GM21447 (cell line): ENCODE data around the gene ITGA6.

Experiments used
- ATAC-seq: cut with Tn5 transposase; IDR thresholded peaks from one replicate; pipeline ENCODE4 v1.9.1; 2021; ENCODE audit not compliant: unreplicated experiment

The ITGA6 gene

DNA sequence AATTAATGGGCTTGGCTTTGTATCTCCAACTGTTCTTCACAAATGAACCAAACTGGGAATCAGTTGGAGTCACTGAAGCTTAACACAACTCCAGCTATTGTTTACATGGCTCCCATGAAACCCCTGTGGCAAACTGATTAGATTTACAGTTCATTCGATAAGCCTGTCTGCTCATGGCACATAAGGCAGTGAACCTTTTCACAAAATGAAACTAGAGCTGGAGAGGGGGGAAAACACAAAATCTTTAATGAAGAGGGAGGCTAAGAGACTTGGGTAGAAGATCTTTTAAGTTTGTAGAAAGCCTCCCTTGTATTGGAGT is 11.6 kb upstream of the ITGA6 start:
- no peak for ATAC-seq

DNA sequence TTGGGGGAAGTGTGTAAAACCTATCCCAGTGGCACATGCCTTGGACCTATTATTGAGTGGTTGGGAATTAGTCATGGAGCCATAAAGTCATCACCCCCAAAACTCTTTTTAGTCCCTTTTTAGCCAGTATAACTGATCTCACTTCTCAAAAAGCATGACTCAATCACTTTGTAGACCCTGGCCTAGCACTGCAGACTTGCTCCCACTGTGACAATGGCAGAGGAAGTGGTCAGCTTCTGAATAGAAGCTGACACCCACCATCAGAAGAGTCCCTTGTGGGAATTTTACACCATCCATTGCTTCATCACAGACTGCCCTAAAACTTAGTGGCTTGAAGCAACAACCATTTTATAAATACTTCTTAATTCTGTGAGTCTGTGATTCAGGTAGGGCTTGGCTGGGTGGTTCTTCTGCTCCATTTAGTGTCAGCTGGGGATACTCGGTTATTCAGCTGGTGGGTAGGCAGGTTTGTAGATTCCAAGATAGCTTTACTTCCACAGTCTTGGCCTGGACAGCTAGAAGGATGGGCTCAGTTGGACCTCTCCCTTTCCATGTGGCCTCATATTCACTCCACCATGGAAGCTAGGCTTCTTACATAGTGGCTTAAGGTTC is 10.8 kb upstream of the ITGA6 start:
- no peak for ATAC-seq

DNA sequence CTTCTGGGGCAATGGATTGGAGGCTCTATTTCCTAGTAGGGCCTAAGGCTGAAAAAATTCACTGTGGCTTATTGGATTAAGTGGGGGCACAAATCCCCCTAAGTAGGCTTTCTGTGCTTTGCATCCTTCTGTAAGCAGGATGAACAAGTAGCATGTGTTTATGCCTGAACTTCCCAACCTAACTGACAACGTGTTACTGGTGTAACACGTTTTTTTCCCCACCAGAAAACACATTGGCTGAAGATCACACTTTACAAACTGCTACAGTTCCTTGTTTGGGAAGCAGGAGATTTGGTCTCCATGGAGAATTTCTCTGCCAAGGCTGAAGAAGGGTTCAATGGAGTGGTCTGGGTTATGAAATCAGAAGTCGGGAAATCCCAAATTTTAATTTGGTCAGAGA is 7.2 kb upstream of the ITGA6 start:
- ATAC-seq, result no peak

DNA sequence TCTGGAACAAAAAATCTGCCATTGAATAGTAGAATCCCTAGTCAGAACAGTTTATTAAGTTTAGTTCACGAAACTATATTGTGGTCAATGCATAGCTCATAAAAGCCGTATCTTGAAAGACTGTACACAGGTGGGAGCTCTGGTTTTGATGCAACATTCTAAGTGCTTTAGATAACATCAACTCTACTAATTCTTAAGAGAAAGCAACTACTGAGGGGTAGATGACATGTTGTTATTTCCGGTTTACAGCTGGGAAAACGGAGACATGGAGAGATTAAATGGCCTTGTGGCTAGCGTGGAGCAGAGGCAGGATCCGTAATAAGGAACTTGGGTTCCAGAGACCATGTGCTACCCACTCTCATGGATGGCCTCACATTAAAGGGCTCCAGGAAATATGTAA is 4.2 kb upstream of the ITGA6 start:
- no peak for ATAC-seq

DNA sequence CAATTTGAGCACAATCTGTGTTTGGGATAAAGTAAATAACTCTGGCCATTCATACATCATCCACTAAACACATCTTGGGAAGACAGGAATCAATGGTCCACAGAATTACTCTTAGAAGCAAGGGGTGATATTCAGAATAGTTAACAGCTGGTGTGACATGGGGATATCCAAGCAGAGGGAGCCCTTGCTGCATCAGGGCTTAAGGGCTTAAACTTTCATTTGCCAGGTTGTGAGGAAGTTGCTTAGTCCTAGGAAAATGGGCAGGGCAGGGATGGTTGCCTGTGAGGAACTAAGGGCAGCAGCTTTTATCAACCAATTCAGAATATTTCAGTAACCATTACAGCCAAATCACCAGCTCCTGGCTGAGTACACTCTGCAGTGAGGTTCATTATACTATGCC is 2.0 kb upstream of the ITGA6 start:
- no peak for ATAC-seq

DNA sequence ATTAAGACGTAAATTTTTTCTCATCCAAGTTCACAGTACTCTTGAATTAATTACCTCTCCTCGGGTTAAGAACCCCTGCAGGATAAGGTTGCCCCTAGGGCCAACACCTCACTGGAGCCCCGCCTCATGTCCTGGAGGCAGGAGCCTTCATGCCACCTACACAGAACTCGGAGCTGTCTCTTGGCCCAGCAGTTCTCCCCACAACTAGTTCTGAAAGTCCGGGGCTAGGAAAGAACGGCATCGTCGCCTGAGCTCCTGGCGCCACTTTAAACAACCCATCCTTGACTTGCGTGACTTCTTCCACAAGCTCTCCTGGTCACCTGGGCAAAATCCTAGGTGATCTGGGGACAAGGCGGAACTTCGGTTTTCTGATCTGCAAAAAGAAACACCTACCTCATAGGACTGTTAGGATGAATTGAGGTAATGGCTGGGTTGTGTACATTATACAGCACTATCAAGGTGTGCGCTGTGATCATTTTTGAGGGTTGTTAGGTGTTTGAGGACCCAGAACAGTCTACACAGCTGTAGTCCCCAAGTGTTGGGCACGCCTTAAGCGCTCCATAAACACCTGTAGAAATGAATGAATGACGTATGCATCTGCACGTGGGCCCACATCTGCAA is 641 bp upstream of the ITGA6 start:
- ATAC-seq, result no peak

DNA sequence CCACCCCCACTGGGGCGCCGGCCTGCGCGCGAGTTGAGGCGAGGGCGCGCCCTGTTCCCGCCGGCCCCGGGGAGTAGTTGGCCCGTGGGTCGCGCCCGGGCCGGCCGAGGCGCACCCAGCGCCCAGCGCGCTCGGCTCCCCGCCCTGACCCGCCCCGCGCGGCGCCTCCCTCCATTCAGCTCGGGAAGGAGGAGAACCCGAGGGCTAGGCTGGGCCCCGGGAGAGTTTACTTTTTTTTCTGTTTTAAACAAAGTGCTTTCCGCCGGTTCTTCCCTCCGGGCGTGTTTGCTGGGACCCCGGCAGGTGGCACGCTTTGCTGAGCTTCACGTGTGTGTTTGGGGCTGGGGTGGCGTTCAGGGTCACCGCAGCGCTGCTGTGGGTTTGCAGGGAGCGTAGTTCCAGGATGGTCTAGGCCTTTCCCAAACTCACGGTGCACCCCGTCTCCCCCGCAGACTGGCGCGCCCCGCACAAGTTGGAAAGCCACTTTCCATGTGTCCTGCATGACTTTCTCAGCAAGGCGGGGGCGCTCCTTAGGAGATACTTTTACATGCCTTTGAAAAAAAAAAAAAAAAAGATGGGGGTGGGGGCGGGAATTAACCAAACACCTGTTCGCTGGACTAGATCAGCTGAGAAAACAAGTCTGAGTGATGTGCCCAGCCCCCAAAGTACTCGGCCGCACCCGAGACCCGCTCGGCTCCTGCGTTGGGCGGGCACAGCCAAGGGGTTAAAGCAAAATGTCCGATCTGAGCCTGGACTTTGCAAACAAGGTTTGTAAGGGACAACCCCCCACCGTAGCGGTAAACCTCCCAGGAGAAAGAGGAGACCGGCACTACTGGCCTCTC is 825 bp downstream of the ITGA6 start:
- ATAC-seq, result no peak

DNA sequence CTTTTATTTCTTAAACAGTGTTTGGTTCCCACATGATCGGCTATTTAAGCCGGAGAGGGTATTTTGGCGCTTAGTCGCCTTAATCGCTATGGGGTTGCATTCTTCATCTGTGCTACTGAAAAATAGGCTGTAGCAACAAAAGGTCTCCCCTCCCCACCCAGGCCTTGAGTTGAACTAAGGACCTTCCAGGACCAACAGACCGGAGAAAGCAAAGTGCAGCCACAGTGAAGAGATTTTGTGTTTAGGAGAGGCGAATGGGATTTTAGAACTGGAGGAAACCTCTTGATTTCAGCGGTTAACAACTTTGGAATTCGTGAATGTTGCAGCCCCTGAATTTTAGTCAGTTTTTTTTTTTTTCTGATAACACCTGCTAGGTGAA is 1.4 kb downstream of the ITGA6 start:
- no peak for ATAC-seq

DNA sequence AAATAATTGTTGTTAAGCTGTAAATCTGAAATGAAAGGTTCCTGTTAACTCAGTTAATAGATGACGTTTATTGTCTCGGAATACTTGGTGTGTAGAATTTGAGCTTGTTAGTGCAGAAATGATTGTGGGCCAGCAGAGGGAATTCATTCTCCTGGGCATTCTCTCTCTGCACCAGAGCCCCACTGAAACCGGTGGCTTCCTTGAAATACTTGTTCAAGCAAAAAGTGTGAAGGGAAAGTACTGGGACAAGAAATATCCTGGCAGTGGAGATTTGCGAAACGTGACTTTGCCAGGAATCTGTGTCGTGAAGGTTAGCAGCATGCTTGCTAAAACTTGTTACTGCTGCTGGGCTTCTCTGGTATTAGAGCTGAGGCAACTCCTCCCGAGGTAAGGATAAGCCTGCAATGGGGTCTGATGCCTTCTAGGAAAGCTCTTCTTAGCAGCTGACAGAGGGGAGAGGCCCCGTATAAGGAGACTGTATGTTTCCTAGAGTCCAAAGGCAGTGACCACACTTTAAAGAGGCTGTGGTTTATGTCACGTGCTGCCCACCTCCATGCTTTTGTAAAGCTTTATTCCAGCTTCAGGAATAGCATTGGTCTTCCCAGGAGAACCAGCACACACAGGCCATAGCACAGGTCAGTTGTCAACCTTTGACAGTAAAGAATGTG is 2.0 kb downstream of the ITGA6 start:
- ATAC-seq, result no peak

DNA sequence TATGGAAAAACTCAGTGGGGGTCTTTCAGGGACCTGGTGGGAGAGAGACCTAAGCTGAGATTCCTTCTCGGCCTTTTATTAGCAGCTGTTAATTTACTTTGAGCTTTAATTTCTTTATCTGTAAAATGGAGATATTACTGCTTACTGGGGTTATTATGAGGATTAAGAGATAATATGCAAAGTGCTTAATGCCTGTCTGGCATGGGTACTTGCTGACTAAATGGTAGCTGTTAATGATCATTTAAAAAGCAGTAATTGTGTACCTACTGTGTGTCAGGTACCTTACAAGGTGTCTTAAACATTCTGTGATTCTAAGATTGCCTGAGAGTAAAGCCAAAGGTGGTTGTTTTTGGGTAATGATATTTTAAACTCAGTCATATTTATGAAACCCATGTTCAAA is 2.6 kb downstream of the ITGA6 start:
- ATAC-seq, result no peak

DNA sequence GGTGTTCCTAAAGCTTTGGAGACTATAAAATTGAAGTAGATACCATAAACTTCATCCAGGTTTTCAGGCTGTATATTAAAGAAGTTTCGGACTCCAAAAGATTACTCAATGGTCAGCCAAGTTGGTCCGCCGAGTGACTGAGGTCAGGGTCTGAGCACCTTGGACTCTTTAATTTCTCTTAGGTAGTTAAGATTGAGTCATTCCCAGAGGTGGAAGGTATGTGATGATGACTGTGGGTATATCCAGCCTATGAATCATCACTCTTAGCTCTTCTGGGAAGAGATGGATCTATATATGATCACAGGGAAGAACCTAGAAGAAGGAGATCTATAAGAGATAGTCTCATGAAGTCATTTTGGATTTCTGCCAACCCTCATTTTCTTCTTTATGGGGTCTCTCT is 3.3 kb downstream of the ITGA6 start:
- no peak for ATAC-seq

DNA sequence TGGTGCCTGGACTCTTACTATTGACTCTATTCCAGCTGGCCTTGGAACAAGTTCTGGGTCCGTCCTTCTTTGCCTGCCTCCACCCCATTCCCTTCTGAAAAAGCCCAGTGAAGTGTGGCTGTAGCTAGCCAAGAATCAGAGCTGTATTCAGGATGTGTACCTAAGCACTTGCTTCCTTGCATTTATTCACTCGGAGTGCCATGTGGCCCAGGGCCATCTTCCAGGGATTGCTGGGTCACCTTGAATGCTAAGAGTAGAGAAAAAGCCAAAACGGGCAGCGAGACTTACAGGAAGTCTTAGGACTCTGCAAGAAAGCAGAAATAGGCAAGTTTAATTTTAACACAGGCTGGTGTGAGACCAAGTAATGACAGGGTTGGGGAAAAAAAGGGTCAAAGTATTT is 4.1 kb downstream of the ITGA6 start:
- ATAC-seq, result no peak

DNA sequence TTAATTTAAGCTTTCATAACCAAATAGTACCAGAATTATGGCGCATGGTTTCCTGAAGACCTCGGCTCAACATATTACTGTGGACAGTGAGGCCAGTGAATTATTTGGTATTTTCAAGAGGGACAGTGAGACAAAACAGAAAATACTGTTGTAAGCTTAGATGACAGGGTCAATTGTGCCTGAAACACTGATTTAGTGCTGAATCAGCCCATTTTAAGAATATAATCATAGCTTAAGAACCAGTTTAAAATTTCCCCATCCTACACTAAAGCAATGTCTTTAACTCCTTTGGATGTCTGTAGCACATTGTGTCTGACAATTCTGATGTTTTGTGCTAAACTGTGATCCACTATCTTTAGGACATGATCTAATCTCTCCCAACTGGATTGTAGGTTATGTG is 4.6 kb downstream of the ITGA6 start:
- no peak for ATAC-seq

DNA sequence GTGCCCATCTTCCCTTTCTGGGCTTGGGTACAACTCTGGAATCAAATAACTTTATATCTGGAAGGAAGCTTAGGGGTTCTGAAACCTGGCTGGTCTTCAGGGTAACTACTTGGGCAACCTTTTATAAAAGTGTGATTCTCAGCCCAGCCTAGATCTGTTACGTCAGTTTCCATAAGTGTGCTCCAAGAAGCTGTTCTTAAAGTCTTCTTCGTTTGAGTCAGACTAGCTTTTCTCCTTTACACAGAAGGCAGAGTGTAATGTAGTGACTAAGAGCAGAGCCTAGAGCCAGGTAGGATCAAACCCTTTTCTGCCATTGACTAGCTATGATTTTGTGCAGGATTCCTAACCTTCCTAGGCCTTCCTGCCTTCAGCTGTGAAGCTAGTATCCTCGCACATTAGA is 5.8 kb downstream of the ITGA6 start:
- ATAC-seq, result no peak

DNA sequence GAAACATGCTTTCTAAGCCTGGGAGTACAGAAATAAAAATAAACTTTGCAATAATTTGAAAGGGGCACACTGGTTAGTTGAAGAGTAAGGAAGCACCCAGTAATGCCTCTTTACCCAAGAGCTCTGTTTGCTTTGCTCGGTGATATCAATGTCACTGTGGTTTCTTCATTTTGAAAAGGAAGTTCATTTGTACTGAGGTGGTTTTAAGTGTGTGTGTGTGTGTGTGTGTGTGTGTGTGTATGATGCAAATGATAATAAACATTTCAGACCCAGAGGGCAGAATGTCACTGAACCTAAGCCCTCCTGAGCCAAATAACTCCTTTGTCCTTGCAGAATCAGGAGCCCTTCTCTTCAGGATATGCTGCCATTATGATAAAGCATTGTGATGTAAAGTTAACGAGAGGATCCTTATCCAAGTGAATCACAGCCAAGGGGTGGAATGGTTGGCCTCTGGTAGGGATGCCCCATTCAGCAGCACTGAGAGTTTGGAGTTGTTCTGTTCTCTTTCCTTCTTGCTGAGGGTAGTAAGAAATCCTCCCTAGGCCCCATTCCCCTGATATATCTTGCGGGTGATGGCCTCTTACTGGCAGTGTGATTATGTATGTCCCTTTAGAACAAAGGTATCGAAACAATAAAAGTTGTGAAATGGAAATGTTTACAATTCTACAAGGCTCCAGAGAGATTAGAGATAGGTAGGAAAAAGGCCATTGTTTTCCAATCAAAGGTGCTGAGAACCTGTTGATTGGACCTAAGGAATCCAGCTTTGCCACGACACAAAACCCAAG is 7.6 kb downstream of the ITGA6 start:
- ATAC-seq, result no peak

DNA sequence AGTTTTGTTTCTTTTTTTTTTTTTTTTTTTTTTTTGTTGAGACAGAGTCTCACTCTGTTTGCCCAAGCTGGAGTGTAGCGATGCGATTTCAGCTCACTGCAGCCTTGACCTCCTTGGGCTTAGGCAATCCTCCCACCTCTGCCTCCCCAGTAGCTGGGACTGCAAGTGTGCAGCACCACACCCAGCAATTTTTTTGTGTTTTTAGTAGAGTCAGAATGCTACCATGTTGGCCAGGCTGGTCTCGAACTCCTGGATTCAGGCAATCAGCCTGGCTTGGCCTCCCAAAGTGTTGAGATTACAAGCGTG is 8.2 kb downstream of the ITGA6 start:
- no peak for ATAC-seq

DNA sequence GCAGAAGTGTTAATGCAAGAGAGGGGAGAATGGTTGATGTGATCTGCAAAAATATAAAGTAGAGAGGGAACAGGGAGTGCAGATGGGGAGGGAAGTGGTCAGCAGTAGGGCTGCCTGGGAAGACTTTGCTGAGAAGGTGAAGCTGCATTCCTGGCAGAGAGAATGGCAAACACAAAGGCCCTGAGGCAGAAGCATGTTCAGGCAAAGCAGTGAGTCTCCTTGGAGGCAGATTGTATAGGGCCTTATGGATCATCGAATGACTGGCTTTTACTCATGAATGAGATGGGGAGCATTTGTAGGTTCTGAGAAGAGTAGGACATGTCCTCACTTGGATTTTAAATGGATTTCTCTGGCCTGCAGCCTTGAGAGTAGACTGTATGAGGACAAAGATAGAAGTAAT is 9.5 kb downstream of the ITGA6 start:
- ATAC-seq, result no peak

DNA sequence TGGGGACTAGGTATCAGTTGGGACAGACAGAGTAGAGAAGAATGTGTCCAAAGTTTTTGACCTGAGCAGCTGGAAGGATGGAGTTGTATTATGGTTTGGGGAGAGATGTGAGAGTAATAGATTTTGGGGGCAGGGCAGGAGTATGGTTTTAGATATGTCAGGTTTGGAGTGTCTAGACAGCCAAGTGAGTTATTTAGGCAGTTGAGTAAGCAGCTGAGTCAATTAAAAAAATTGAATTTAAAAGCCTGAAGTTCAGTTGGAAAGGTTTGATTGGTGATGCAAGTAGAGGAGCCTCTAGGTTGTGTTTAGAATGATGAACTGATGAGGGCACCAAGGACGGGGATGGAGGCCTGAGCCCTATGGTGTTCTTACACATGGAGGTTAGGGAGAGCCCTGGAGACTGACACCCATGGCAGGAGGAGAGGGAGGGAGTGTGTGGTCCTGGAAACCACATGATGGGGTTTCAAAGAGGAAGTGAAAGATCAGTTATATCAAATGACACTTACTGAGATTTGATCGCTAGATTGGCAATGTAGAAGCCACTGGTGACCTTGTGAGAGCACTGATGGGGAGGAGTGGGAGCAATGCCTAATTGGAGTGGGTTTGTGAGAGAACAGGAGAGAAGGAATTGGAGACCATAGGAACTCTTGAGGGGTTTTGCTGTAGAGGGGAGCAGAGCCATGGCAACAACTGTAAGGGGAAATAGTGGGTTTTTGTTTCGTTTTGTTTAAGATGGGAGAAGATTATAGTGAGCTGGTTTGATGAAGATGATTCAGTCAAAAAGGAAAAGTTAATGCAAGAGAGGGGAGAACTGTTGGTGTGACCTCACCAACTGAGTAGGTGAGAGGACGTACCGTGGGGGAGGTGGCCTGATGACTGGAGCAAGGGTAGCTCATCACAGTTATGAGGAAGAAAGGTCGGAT is 10.3 kb downstream of the ITGA6 start:
- peak; percentile 66 for ATAC-seq

DNA sequence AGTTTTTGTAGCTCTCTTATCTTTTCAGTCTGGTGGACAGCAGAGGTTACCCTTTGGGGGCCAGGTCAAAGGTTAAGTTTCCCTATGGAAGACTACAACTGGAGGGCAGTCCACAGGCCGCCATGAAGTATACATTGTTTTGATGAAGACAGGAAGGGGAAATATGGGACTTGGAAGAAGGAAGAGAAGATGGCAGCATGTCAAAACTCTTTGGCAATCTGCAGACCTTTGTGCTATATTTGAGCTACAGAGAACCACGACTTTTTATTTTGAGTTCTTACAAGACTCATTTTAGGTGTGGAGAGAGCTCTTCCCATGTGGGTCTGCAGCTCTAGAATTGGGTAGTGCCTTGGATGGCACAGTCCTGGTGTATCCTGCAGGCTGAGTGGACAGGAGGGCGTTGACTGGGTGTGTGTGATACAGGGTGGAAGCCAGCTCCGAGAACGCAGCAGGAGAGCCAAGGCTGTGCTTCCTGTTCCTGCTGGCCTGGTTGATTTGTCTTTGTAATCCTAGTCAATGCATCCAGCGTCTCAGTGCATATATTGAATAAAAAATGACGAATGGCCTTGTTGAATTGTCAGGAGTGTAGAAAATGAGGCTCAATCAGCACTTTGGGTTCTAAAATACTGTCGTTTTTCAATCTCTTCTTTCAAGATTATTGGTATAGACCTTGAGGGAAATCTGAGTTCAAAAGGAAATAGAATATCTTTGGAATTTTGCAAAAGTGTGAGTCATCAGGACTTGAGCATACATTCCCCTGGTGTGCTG is 11.5 kb downstream of the ITGA6 start:
- ATAC-seq, result no peak

DNA sequence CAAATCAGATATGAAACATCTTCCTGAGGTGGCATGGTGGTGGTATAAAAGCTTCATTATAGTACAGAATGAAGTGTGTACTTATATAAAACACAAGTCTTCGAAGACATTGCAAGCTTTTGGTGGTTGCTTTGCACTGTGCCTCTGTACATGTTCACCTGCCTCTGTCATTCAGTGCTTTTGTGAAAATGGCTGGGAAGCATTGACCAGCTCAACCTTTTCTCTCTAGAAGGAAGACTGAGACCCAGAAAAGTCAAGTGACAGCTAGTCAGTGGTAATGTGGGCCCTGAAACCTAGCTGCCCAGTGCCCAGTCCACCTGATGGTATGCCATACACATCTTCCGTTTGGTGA is 12.1 kb downstream of the ITGA6 start:
- no peak for ATAC-seq
